Measurements from ENCODE around the gene SORT1. TPM values are rescaled to one million over a fixed set of nuclear protein-coding genes. Genes with fewer than 3 reads are reported as not detected.

Gene SORT1
- total RNA-seq, 2 experiments from 2014 or later: 21.8 to 45.5 TPM

DNA sequence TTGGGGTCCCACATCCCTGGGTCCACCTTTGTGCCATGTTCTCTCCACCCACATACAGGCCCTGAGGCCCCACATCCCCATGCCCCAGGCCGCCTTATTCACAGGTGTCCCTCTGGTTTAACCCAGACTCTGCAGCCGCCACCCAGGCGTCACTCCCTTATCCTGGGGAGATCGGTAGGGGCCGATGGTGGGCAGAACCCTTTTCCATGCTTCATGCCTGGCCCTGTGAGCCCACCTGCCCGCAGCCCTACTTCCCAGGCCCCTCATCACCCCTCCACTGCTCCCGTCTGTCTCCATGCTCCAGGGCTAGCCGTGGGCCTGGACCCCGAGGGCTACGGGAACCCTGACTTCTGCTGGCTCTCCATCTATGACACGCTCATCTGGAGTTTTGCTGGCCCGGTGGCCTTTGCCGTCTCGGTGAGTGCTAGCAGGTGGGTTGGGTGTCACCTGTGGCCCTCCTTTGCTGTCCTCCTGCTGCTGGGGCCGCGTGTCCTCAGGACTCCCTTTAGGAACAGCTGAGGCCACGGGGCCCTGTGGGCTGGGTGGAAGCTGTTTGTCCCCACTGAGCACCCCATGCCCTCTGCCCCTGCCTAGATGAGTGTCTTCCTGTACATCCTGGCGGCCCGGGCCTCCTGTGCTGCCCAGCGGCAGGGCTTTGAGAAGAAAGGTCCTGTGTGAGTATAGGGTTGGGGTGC, 126.9 kb downstream of the SORT1 start:
- Histone ChIP-seq H3K4me2 (ENCODE audit: low read length) (no peak overlapping the region), H3K9me2 (ENCODE audit: insufficient read depth, low read length) (no peaks in the 10 kb centered on the region), H3K36me3 (ENCODE audit: insufficient read depth, low read length) (no peaks in the 10 kb centered on the region), H2AFZ (ENCODE audit: low read length) (no peak overlapping the region), H3K27ac (ENCODE audit: low read depth, low read length, poor library complexity, severe bottlenecking) (no peak overlapping the region), H3K4me1 (ENCODE audit: insufficient read depth, low read length, poor library complexity, severe bottlenecking) (no peaks in the 10 kb centered on the region), H4K20me1 (ENCODE audit: insufficient read depth, low read length) (no peaks in the 10 kb centered on the region), H3K4me3 (ENCODE audit: low read depth, low read length, poor library complexity, severe bottlenecking) (no peak overlapping the region), H3K9me3 (ENCODE audit: low read length) (no peaks in the 10 kb centered on the region), H3K79me2 (ENCODE audit: insufficient read depth, low read depth, low read length) (no peaks in the 10 kb centered on the region)
- POLR2A ChIA-PET: no interaction called here
- TF ChIP-seq, protein P1, sequence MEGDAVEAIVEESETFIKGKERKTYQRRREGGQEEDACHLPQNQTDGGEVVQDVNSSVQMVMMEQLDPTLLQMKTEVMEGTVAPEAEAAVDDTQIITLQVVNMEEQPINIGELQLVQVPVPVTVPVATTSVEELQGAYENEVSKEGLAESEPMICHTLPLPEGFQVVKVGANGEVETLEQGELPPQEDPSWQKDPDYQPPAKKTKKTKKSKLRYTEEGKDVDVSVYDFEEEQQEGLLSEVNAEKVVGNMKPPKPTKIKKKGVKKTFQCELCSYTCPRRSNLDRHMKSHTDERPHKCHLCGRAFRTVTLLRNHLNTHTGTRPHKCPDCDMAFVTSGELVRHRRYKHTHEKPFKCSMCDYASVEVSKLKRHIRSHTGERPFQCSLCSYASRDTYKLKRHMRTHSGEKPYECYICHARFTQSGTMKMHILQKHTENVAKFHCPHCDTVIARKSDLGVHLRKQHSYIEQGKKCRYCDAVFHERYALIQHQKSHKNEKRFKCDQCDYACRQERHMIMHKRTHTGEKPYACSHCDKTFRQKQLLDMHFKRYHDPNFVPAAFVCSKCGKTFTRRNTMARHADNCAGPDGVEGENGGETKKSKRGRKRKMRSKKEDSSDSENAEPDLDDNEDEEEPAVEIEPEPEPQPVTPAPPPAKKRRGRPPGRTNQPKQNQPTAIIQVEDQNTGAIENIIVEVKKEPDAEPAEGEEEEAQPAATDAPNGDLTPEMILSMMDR (conservative IDR thresholded peaks at IDR 0.05; ENCODE audit: low read length): no peak
- no peak for TF ChIP-seq EZH2phosphoT487 (IDR thresholded peaks at IDR 0.05; ENCODE audit: borderline replicate concordance, low read depth, low read length)
- BruUV-seq (replicated peaks): no TSS peak
- DNase-seq (ENCODE audit: low spot score): no peak
- intact Hi-C loops (cut with micrococcal nuclease; ENCODE audit: unreplicated experiment): no loop called here
- CTCF ChIA-PET (ENCODE audit: unreplicated experiment): no interaction called here

DNA sequence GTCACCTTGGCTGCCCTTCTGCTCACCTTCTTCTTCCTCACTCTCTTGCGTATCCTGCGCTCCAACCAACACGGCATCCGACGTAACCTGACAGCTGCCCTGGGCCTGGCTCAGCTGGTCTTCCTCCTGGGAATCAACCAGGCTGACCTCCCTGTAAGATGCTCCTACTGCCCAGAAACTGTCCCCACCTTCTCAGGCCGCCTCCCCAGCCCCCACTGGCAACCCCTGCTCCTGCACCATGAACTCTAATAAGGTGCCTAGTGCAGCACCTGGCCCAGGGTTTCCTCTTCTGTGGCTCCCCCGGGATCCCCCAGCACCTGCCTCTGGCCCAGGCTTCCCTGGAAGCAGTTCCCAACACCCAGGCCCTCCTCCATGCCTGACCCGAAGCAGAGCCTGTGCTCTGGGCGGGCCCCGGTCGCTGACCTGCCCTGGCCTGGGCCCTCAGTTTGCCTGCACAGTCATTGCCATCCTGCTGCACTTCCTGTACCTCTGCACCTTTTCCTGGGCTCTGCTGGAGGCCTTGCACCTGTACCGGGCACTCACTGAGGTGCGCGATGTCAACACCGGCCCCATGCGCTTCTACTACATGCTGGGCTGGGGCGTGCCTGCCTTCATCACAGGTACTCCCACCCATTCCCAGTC, 127.6 kb downstream of the SORT1 start:
- POLR2A ChIA-PET: no interaction called here
- no peaks in the 10 kb centered on the region for H3K4me1 ChIP-seq (ENCODE audit: insufficient read depth, low read length, poor library complexity, severe bottlenecking)
- H3K79me2 ChIP-seq (ENCODE audit: insufficient read depth, low read depth, low read length): no peaks in the 10 kb centered on the region
- intact Hi-C loops (cut with micrococcal nuclease; ENCODE audit: unreplicated experiment): no loop called here
- H2AFZ ChIP-seq (ENCODE audit: low read length): no peak overlapping the region
- no peaks in the 10 kb centered on the region for H3K9me2 ChIP-seq (ENCODE audit: insufficient read depth, low read length)
- no peak overlapping the region for H3K27ac ChIP-seq (ENCODE audit: low read depth, low read length, poor library complexity, severe bottlenecking)
- no peak overlapping the region for H3K4me3 ChIP-seq (ENCODE audit: low read depth, low read length, poor library complexity, severe bottlenecking)
- no peak overlapping the region for H3K4me2 ChIP-seq (ENCODE audit: low read length)
- no peak for DNase-seq (ENCODE audit: low spot score)
- no peaks in the 10 kb centered on the region for H4K20me1 ChIP-seq (ENCODE audit: insufficient read depth, low read length)
- BruUV-seq (replicated peaks): no TSS peak
- CTCF ChIA-PET (ENCODE audit: unreplicated experiment): no interaction called here
- TF ChIP-seq, protein P1 (conservative IDR thresholded peaks at IDR 0.05; ENCODE audit: low read length): no peak
- TF ChIP-seq EZH2phosphoT487 (IDR thresholded peaks at IDR 0.05; ENCODE audit: borderline replicate concordance, low read depth, low read length): no peak
- no peaks in the 10 kb centered on the region for H3K36me3 ChIP-seq (ENCODE audit: insufficient read depth, low read length)
- H3K9me3 ChIP-seq (ENCODE audit: low read length): no peaks in the 10 kb centered on the region
